SK-N-MC (cell line): Measurements from ENCODE around the gene NUP58.

Source experiments
- EZH2 ChIP-seq: fragments of 200-600 bp; sonication (generic); IDR thresholded peaks from one replicate; pipeline ENCODE4 v1.6.1; 2017; ENCODE audit warnings: antibody characterized with exemption
- POLR2AphosphoS5 ChIP-seq: IDR thresholded peaks from 2 replicates; pipeline ENCODE4 v1.6.1; 2012; ENCODE audit warnings: mild to moderate bottlenecking, low read depth, low read length, borderline replicate concordance

DNA sequence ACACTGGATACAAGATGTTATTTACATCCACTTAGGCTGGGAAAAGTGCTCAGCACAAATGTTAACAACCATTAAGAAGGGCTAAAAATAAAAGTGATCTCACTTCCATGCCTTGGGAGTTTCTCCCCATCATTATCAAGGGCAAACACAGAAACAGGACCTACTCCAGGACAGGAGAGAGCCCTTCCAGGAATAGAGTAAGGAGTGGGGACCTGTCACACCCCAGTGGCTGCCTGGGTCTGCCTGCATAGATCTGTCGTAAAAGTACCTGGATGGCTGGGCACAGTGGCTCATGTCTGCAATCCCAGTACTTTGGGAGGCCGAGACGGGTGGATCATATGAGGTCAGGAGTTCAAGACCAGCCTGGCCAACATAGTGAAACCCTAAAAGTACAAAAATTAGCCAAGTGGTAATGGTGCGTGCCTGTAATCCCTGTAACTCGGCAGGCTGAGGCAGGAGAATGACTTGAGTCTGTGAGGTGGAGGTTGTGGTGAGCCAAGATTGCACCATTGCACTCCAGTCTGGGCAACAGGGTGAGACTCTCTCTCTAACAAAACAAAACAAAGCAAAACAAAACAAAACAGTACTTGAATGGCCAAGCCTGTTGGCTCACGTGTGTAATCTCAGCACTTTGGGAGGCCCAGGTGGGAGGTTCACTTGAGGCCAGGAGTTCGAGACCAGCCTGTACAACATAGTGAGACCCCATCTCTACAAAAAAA, 76.0 kb downstream of the NUP58 start:
- TF ChIP-seq EZH2 = no peak
- TF ChIP-seq POLR2AphosphoS5 = no peak
